Esophagus squamous epithelium (tissue), 4 donors: ENCODE results near the gene WDR70.

Experiments used
- CTCF ChIP-seq, 6 experiments: fragments of 450-650 bp in 4 of 6; fragments of 200-600 bp in 2 of 6; sonication (generic) in 2 of 6; IDR thresholded peaks; one replicate each; pipeline ENCODE4 v1.5.1; 2016 to 2019; ENCODE audit warnings: antibody characterized with exemption in 6 of 6, mild to moderate bottlenecking in 4 of 6, moderate library complexity in 4 of 6
- POLR2A ChIP-seq, 4 donors: fragments of 450-650 bp; IDR thresholded peaks; one replicate each; pipeline ENCODE4 v1.6.1; 2017; ENCODE audit warnings: antibody characterized with exemption in 4 of 4, mild to moderate bottlenecking in 4 of 4, moderate library complexity in 3 of 4

GRCh38 chr5:37695647-37696046 is 316.5 kb downstream of the WDR70 start:
- TF ChIP-seq CTCF (IDR thresholded peaks at IDR 0.05) (no peak), POLR2A (IDR thresholded peaks at IDR 0.05) (no peak)
